Endothelial cell of umbilical vein (primary cell): Measurements from ENCODE around the gene ETS1.

Source experiments
- EZH2 ChIP-seq: IDR thresholded peaks from 2 replicates; pipeline ENCODE4 v1.6.1; 2012; ENCODE audit warnings: borderline replicate concordance, low read depth, mild to moderate bottlenecking, moderate library complexity, low read length, inconsistent platforms; ENCODE audit not compliant: severe bottlenecking
- FOS ChIP-seq: IDR thresholded peaks from 2 replicates; pipeline ENCODE4 v1.6.1; 2011; ENCODE audit warnings: mild to moderate bottlenecking, low read length, moderate library complexity, borderline replicate concordance; ENCODE audit not compliant: insufficient read depth
- GATA2 ChIP-seq: IDR thresholded peaks from 2 replicates; pipeline ENCODE4 v1.7.0; 2011; ENCODE audit warnings: low read depth, mild to moderate bottlenecking, moderate library complexity, mixed read lengths, low read length; ENCODE audit not compliant: insufficient read length, insufficient read depth
- JUN ChIP-seq: IDR thresholded peaks from 2 replicates; pipeline ENCODE4 v1.6.1; 2011; ENCODE audit warnings: borderline replicate concordance, low read depth; ENCODE audit not compliant: insufficient read length, insufficient read depth
- MYC ChIP-seq: IDR thresholded peaks from one replicate; pipeline ENCODE4 v1.6.1; 2011; ENCODE audit warnings: mild to moderate bottlenecking, low read depth, low read length
- POLR2A ChIP-seq: IDR thresholded peaks from 2 replicates; pipeline ENCODE4 v1.6.1; 2012; ENCODE audit warnings: low read depth, mild to moderate bottlenecking, control low read depth, low read length
- POLR2AphosphoS5 ChIP-seq: IDR thresholded peaks from 2 replicates; pipeline ENCODE4 v1.6.1; 2012; ENCODE audit warnings: low read depth, mild to moderate bottlenecking, control low read depth, low read length, moderate library complexity; ENCODE audit not compliant: insufficient read depth
- TF ChIP-seq, protein P1 (sequence below), 2 donors: IDR thresholded peaks; 1 replicate in 1 of 2; 2 replicates in 1 of 2; pipeline ENCODE4 v1.5.1; 2011; ENCODE audit warnings: low read length in 2 of 2, mild to moderate bottlenecking in 2 of 2, moderate library complexity in 2 of 2, control low read depth in 1 of 2, inconsistent platforms in 1 of 2, low read depth in 1 of 2; ENCODE audit not compliant: insufficient read depth in 1 of 2; ENCODE audit errors: extremely low read depth in 1 of 2
- TF ChIP-seq, protein P2 (sequence below): IDR thresholded peaks from 2 replicates; pipeline ENCODE4 v1.6.1; 2011; ENCODE audit not compliant: insufficient read depth, insufficient read length

DNA sequence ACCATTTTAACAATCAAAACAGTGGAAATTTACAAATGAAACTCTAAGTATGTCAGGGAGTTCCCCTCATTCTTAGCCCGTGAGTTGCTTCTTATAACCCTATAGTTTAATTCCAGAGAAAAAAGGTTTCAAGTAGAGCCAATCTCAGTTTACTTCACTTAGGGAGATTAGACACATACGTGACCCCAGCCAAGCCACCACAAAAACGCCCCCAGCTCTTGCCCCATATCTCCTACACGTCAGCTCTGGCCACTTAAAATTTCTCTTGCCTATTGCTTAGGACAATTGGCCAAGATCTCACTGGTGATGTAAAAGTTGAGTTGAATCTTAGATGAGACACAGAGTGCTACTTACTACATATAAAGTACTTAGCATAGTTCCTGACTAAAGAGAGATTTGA is 166.4 kb downstream of the ETS1 start:
- no peak for TF ChIP-seq POLR2A
- TF ChIP-seq, protein P1, sequence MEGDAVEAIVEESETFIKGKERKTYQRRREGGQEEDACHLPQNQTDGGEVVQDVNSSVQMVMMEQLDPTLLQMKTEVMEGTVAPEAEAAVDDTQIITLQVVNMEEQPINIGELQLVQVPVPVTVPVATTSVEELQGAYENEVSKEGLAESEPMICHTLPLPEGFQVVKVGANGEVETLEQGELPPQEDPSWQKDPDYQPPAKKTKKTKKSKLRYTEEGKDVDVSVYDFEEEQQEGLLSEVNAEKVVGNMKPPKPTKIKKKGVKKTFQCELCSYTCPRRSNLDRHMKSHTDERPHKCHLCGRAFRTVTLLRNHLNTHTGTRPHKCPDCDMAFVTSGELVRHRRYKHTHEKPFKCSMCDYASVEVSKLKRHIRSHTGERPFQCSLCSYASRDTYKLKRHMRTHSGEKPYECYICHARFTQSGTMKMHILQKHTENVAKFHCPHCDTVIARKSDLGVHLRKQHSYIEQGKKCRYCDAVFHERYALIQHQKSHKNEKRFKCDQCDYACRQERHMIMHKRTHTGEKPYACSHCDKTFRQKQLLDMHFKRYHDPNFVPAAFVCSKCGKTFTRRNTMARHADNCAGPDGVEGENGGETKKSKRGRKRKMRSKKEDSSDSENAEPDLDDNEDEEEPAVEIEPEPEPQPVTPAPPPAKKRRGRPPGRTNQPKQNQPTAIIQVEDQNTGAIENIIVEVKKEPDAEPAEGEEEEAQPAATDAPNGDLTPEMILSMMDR (IDR thresholded peaks at IDR 0.05; ENCODE audit: extremely low read depth in 1 of 2, insufficient read depth in 1 of 2, low read depth in 1 of 2, low read length in 2 of 2): no peak
- no peak for TF ChIP-seq GATA2
- TF ChIP-seq POLR2AphosphoS5: no peak
- TF ChIP-seq EZH2: no peak
- TF ChIP-seq MYC: no peak
- no peak for TF ChIP-seq FOS
- no peak for TF ChIP-seq JUN
- TF ChIP-seq, protein P2, sequence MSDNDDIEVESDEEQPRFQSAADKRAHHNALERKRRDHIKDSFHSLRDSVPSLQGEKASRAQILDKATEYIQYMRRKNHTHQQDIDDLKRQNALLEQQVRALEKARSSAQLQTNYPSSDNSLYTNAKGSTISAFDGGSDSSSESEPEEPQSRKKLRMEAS: no peak
